Retinal pigment epithelial cell (primary cell): Measurements from ENCODE around the gene FBL.

ENCODE experiments used
- DNase-seq: peaks from one replicate; pipeline ENCODE4 v3.0.0-alpha.2; 2010; ENCODE audit warnings: low read depth
- H3K4me3 ChIP-seq: 2 replicates; pipeline ENCODE4 v1.5.1; 2011; ENCODE audit warnings: mild to moderate bottlenecking, low read length, control low read depth, moderate library complexity
- TF ChIP-seq, protein P1 (sequence below): conservative IDR thresholded peaks from 2 replicates; pipeline ENCODE4 v1.5.1; 2011; ENCODE audit warnings: low read depth, low read length, control low read depth, inconsistent platforms

The FBL gene

DNA sequence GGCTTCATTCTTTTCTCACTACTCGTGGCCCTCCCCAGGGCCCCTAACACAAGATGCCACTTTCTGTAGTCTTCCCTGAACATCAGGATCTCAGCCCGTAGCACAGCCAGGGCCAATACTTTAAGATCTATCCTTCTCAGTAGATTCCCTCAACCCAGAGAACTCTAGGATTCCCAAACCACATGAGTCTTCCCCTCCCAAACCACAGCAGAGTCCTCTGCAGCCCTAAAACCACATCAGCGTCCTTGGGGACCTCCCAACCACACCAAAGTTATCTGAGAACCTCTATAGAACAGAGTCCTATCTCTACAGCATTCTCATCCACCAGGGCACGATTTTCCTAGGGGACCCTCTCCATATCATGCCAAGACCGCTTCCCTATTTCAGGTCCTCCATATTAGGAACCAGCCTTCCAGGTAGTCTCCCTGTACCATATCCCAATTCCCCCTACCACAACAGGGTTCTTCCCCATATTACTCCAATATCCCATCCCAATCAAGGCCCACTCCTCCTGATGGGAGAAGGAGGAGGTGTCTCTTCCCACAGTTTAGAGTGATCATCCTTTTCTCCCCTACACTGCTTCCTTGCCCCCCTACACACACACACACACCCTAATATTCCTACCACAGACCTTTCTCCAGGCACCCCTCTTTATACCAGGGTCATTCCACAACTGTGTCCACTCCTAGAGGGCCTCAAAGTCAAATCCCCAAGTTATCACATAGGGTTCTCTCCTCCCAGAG is 13.7 kb downstream of the FBL start:
- TF ChIP-seq, protein P1, sequence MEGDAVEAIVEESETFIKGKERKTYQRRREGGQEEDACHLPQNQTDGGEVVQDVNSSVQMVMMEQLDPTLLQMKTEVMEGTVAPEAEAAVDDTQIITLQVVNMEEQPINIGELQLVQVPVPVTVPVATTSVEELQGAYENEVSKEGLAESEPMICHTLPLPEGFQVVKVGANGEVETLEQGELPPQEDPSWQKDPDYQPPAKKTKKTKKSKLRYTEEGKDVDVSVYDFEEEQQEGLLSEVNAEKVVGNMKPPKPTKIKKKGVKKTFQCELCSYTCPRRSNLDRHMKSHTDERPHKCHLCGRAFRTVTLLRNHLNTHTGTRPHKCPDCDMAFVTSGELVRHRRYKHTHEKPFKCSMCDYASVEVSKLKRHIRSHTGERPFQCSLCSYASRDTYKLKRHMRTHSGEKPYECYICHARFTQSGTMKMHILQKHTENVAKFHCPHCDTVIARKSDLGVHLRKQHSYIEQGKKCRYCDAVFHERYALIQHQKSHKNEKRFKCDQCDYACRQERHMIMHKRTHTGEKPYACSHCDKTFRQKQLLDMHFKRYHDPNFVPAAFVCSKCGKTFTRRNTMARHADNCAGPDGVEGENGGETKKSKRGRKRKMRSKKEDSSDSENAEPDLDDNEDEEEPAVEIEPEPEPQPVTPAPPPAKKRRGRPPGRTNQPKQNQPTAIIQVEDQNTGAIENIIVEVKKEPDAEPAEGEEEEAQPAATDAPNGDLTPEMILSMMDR, result no peak
- DNase-seq, result no peak
- peak overlapping the region; percentile 80 for H3K4me3 ChIP-seq

- no peak overlapping the region for H3K4me3 ChIP-seq
- DNase-seq, result no peak
- TF ChIP-seq, protein P1, result no peak
Measured at GRCh38 chr19:39831679-39832078, 14.5 kb downstream of the FBL start.

DNA sequence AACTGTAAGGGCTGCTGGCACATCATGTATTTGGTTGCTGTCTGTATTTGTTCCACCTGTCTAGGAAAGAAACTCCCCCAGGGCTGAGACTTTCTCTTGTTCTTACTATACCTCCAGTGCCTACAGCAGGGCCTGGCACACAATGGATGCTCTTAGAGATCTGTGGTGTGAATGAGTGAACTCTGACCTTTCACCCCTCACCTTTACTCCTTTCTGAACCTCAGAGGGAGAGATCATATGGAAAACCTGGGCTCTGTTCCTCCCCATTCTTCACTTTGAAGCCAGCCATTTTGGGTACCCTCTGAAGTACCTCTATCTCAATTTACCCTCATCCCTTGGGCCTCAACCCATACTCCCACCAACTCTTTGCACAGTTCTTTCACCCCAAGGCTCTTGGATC is 15.3 kb downstream of the FBL start:
- H3K4me3 ChIP-seq, result no peak overlapping the region
- DNase-seq, result no peak
- TF ChIP-seq, protein P1, result no peak

DNA sequence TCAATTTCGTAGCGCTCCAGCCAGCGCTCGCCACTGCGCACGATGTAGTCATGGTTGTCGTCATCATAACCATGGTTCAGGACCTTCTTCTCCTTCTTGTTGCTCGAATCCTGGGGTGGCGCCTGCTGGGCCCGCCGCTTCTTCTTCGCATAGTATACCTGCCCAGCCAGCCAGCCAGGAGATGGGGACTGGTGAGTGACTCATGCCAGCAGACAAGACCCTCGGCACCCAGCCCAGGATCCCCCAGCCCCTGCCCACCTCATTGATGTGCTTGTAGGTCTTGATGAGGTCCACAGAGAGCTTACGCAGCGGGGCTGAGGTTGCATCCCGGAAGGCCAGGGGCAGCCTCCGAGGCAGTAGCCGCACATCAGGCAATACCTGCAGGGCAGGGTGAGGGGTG is 15.8 kb downstream of the FBL start:
- TF ChIP-seq, protein P1, result no peak
- H3K4me3 ChIP-seq, result no peak overlapping the region
- DNase-seq, result no peak

DNA sequence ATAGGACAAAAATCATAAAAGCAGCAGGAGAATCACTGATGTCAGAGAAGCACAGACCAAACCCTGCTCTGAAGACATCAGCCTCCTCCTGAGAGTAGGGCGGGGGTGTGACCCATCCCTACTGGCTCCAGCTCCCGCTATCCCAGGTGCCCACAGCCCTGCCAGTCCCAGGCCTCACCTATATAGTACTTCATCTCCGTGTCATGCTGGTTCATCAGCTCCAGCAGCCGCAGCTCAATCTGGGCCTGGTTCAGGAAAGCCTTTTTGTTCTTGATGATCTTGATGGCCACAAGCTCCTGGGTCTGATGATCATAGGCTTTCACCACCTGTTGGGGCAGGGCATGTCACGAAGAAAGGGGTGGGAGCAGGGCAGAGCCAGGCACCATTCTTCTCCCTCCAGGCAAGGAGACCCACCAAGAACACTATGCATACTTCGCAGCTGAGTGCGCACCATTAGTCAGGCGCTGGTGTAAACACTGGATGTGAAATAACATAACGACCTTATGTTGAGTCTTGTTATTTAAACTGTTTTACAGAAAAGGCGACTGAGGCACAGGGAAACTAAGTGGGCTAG is 16.4 kb downstream of the FBL start:
- no peak overlapping the region for H3K4me3 ChIP-seq
- no peak for DNase-seq
- TF ChIP-seq, protein P1, result no peak

GRCh38 chr19:39828654-39829032 is 17.5 kb downstream of the FBL start:
- no peak overlapping the region for H3K4me3 ChIP-seq
- DNase-seq, result no peak
- TF ChIP-seq, protein P1, result no peak
